IPS-20b (cell line): Measurements from ENCODE around the gene KDM6A.
"Not testable (repeated sequence)": the region's sequence is repeated elsewhere in the genome, so short reads cannot be mapped to it uniquely, and the experiment has no call there.

Source experiments
- H3K27ac ChIP-seq: one replicate; pipeline ENCODE4 v1.5.1; 2013; ENCODE audit warnings: low read length
- H3K27me3 ChIP-seq: 2 replicates; pipeline ENCODE4 v1.6.1; 2013; ENCODE audit warnings: mild to moderate bottlenecking, low read length, inconsistent platforms; ENCODE audit not compliant: insufficient read depth
- H3K36me3 ChIP-seq: 2 replicates; pipeline ENCODE4 v1.6.1; 2013; ENCODE audit warnings: low read depth, mild to moderate bottlenecking, inconsistent platforms, low read length, moderate library complexity; ENCODE audit not compliant: insufficient read depth
- H3K4me1 ChIP-seq: 2 replicates; pipeline ENCODE4 v1.6.1; 2013; ENCODE audit warnings: mild to moderate bottlenecking, control low read depth, inconsistent platforms, low read length, moderate library complexity; ENCODE audit not compliant: insufficient read depth
- H3K4me3 ChIP-seq: 2 replicates; pipeline ENCODE4 v1.5.1; 2013; ENCODE audit warnings: mild to moderate bottlenecking, low read length, inconsistent platforms
- H3K9ac ChIP-seq: 2 replicates; pipeline ENCODE4 v1.6.1; 2013; ENCODE audit warnings: low read depth, mild to moderate bottlenecking, inconsistent platforms, low read length, moderate library complexity
- H3K9me3 ChIP-seq: 2 replicates; pipeline ENCODE4 v1.6.1; 2013; ENCODE audit warnings: mild to moderate bottlenecking, low read depth, low read length, inconsistent platforms; ENCODE audit not compliant: insufficient read depth

KDM6A gene

GRCh38 chrX:44872821-44873414 is at the start of gene KDM6A:
TSS of gene KDM6A (plus strand) at chrX:44873188. CDS start at chrX:44873552, 364 bp downstream.
- peak within 1 kb of the TSS; percentile 87 for H3K4me3 ChIP-seq

DNA sequence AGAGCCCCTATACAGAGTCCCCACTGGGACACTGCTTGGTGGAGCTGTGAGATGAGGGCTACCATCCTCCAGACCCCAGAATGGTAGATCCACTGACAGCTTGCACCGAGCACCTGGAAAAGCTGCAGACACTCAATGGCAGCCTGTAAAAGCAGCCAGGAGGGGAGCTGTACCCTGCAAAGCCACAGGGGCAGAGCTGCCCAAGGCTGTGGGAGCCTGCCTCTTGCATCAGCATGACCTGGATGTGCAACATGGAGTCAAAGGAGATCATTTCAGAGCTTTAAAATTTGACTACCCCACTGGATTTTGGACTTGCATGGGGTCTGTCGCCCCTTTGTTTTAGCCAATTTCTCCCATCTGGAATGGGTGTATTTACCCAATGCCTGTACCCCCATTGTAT is 49.8 kb upstream of the KDM6A start:
- not testable (repeated sequence) for H3K9me3 ChIP-seq, H3K4me1 ChIP-seq, H3K4me3 ChIP-seq, H3K9ac ChIP-seq, H3K27me3 ChIP-seq, H3K36me3 ChIP-seq, H3K27ac ChIP-seq

More at GRCh38 chrX:44872821-44873414, at the start of gene KDM6A:
- Histone ChIP-seq H3K27ac (no peak within 1 kb of the TSS), H3K9me3 (no peaks in the 10 kb centered on the region), H3K4me1 (no peaks in the 10 kb centered on the region; the same call in 1 of the 2 replicates), H3K9ac (peak within 1 kb of the TSS; percentile 91), H3K36me3 (peaks cover 4% of the 10 kb centered on the region; the same call in 1 of the 2 replicates), H3K27me3 (no peaks in the 10 kb centered on the region)

- Histone ChIP-seq H3K4me1 (no peaks in the 10 kb centered on the region), H3K4me3 (no peak overlapping the region), H3K36me3 (no peaks in the 10 kb centered on the region), H3K9me3 (no peaks in the 10 kb centered on the region), H3K27me3 (no peaks in the 10 kb centered on the region), H3K9ac (no peak overlapping the region), H3K27ac (no peak overlapping the region)
Measured at GRCh38 chrX:44828008-44828605, 44.9 kb upstream of the KDM6A start.

- Histone ChIP-seq H3K27ac (no peak overlapping the region), H3K9me3 (no peaks in the 10 kb centered on the region), H3K4me1 (no peaks in the 10 kb centered on the region), H3K4me3 (no peak overlapping the region), H3K36me3 (no peaks in the 10 kb centered on the region), H3K9ac (no peak overlapping the region), H3K27me3 (no peaks in the 10 kb centered on the region)
Measured at GRCh38 chrX:44829832-44830231, 43.2 kb upstream of the KDM6A start.

GRCh38 chrX:44842550-44843317 is 30.3 kb upstream of the KDM6A start:
- Histone ChIP-seq H3K9me3 (no peaks in the 10 kb centered on the region), H3K4me3 (no peak overlapping the region), H3K9ac (no peak overlapping the region), H3K36me3 (no peaks in the 10 kb centered on the region), H3K27ac (no peak overlapping the region), H3K4me1 (no peaks in the 10 kb centered on the region), H3K27me3 (no peaks in the 10 kb centered on the region)

GRCh38 chrX:44843318-44843702 is 29.7 kb upstream of the KDM6A start:
- Histone ChIP-seq H3K27ac (no peak overlapping the region), H3K4me1 (no peaks in the 10 kb centered on the region), H3K36me3 (no peaks in the 10 kb centered on the region)

GRCh38 chrX:44843753-44844152 is 29.2 kb upstream of the KDM6A start, which contains the start of gene DUSP21:
TSS of gene DUSP21 (plus strand) at chrX:44844021. CDS start at chrX:44844133, 112 bp downstream.
- Histone ChIP-seq H3K9ac (no peak within 1 kb of the TSS), H3K4me3 (no peak within 1 kb of the TSS), H3K27ac (no peak within 1 kb of the TSS), H3K36me3 (no peaks in the 10 kb centered on the region), H3K9me3 (no peaks in the 10 kb centered on the region), H3K4me1 (no peaks in the 10 kb centered on the region), H3K27me3 (no peaks in the 10 kb centered on the region)

More at GRCh38 chrX:44843318-44843702, 29.7 kb upstream of the KDM6A start:
- Histone ChIP-seq H3K9me3 (no peaks in the 10 kb centered on the region), H3K27me3 (no peaks in the 10 kb centered on the region), H3K4me3 (no peak overlapping the region), H3K9ac (no peak overlapping the region)

GRCh38 chrX:44844204-44844603 is 28.8 kb upstream of the KDM6A start:
- H3K27ac ChIP-seq, result no peak overlapping the region

DNA sequence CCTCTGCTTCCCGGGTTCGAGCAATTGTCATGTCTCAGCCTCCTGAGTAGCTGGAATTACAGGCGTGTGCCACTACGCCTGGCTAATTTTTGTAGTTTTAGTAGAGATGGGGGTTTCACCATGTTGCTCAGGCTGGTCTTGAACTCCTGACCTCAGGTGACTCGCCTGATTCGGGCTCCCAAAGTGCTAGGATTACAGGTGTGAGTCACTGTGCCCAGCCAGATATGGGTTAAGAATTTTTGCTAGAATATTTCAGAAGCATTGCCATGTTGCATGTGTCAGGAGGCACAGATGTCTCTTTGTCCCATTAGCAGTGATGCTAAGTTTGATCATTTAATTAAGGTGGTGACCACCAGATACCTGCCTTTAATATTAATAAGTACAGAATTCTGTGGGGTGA is 22.1 kb upstream of the KDM6A start:
- H3K9me3 ChIP-seq, H3K27ac ChIP-seq, H3K36me3 ChIP-seq, H3K4me1 ChIP-seq, H3K27me3 ChIP-seq, H3K9ac ChIP-seq, H3K4me3 ChIP-seq: not testable (repeated sequence)

More at GRCh38 chrX:44844204-44844603, 28.8 kb upstream of the KDM6A start:
- Histone ChIP-seq H3K9ac (no peak overlapping the region), H3K9me3 (no peaks in the 10 kb centered on the region), H3K36me3 (no peaks in the 10 kb centered on the region), H3K27me3 (no peaks in the 10 kb centered on the region), H3K4me1 (no peaks in the 10 kb centered on the region), H3K4me3 (no peak overlapping the region)

- Histone ChIP-seq H3K9me3 (no peaks in the 10 kb centered on the region), H3K27me3 (no peaks in the 10 kb centered on the region), H3K36me3 (no peaks in the 10 kb centered on the region), H3K27ac (no peak overlapping the region), H3K4me3 (peak overlapping the region; percentile 79), H3K9ac (peak overlapping the region; percentile 87; the same call in 1 of the 2 replicates), H3K4me1 (no peaks in the 10 kb centered on the region; the same call in 1 of the 2 replicates)
Measured at GRCh38 chrX:44871114-44871645, 1.8 kb upstream of the KDM6A start.

GRCh38 chrX:44871931-44872820 is 812 bp upstream of the KDM6A start:
- Histone ChIP-seq H3K27me3 (no peaks in the 10 kb centered on the region), H3K9me3 (no peaks in the 10 kb centered on the region), H3K36me3 (peaks cover 4% of the 10 kb centered on the region; the same call in 1 of the 2 replicates), H3K4me3 (peak overlapping the region; percentile 79), H3K4me1 (no peaks in the 10 kb centered on the region; the same call in 1 of the 2 replicates), H3K9ac (peak overlapping the region; percentile 87), H3K27ac (no peak overlapping the region)
